ENCODE measurements around the gene GSTO1.

Gene GSTO1

DNA sequence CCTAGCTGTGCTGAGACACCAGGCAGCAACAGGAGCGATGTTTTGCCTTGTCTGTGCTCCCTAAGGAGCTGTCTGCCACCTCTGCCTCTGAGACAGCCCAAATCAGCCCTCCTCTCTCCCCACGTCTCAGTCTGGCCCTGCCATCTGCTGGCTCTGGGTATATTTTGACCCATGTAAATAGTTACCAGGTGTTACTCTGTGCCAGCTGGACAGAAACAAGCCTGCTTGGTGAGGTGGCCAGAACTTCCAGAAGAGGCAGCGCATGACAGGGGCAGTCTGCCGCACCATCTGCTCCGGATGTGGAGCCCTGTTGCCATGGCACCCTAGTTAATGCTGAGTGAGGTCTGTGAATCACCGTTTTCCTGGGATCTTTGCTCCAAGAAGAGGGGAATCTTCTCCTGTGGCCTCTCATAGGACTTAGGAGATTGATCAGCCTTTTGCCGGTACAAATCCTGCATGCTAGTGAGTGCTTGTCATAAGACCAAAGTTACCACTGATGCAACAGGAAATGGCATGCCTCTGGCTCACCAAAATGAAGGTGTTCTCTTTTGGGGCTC lies 46.1 kb downstream of the GSTO1 start:
- DNase-seq (ENCODE audit: insufficient read length, low spot score) (no peak), FAIRE-seq (no peak)
- TF ChIP-seq POLR2A (IDR thresholded peaks at IDR 0.05; ENCODE audit: low read depth, low read length): no peak
- TF ChIP-seq TAF1 (IDR thresholded peaks at IDR 0.05; ENCODE audit: low read depth, low read length): no peak
- no peak for TF ChIP-seq POLR2AphosphoS5 (IDR thresholded peaks at IDR 0.05; ENCODE audit: low read depth, low read length)
- no peak for TF ChIP-seq SPI1 (IDR thresholded peaks at IDR 0.05; ENCODE audit: low read depth, low read length)
- TF ChIP-seq POU2F2 (IDR thresholded peaks at IDR 0.05; ENCODE audit: low read depth, low read length): no peak
- no peak for TF ChIP-seq PAX5 (IDR thresholded peaks at IDR 0.05; ENCODE audit: insufficient read depth, low read length, severe bottlenecking)

DNA sequence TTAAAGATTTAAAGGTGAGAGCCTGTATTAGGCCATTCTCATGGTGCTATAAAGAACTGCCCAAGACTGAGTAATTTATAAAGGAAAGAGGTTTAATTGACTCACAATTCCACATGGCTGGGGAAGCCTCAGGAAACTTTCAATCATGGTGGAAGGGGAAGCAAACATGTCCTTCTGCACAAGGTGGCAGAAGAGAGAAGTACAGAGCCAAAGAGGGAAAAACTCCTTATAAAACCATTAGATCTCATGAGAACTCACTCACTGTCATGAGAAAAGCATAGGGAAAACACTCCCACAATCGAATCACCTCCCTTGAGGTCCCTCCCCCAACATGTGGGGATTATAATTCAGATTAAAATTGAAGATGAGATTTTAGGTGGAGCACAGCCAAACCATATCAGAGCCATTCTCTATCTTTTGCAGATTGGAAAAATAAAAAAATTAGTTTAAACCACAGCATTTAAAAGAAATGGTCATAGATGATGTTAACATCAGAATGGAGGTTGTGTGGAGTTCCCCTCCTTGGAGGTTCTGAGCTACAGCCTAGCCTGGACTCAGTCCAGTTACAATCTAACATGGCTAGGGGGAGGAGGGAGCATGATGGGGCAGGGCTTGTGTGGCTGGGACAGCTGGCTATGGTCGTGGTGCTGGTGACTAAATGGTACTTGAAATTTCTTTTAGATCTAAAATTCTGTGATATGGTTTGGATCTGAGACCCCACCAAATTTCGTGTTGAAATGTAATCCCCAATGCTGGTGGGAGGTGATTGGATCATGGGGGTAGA lies 47.4 kb downstream of the GSTO1 start:
- DNase-seq (ENCODE audit: insufficient read length, low spot score) (no peak), FAIRE-seq (no peak)
- TF ChIP-seq POU2F2 (IDR thresholded peaks at IDR 0.05; ENCODE audit: low read depth, low read length) (no peak), SPI1 (IDR thresholded peaks at IDR 0.05; ENCODE audit: low read depth, low read length) (no peak), PAX5 (IDR thresholded peaks at IDR 0.05; ENCODE audit: insufficient read depth, low read length, severe bottlenecking) (no peak), POLR2A (IDR thresholded peaks at IDR 0.05; ENCODE audit: low read depth, low read length) (no peak), POLR2AphosphoS5 (IDR thresholded peaks at IDR 0.05; ENCODE audit: low read depth, low read length) (no peak), TAF1 (IDR thresholded peaks at IDR 0.05; ENCODE audit: low read depth, low read length) (no peak)

DNA sequence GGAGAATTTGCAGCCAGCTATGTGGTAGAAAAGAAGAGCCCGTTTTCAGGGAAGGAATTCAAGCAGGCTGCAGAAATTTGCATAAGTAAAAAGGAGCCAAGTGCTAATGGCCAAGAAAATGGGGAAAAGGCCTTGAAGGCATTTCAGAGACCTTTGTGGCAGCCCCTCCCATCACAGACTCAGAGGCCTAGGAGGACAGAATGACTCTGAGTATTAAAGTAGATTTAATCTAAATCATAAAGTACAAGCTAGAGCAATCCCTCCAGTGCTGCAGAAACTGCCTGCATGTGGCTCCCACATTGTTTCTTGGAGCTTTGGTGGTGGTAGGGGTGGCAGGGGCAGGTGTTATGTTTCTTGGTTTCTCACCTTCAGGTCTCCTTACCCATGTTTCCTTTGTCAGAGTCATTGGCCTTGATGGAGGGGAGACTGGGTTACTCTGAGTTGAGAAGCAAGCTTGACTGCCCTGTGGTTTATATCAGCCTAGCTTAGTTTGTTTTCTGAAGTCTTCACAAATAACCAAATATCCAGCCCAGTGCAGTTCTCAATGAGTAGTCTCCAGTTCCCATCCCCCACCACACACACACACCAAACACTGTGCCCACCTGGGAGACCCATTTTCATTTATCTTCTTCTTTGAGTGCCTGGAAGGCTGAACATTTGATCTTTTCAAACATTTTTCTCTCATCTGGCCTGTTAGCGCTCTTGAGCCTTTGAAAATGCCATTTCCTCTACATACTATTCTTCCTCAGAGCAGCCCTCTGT lies 49.1 kb downstream of the GSTO1 start:
- TF ChIP-seq SPI1 (IDR thresholded peaks at IDR 0.05; ENCODE audit: low read depth, low read length) (no peak), TAF1 (IDR thresholded peaks at IDR 0.05; ENCODE audit: low read depth, low read length) (no peak), POLR2A (IDR thresholded peaks at IDR 0.05; ENCODE audit: low read depth, low read length) (no peak), PAX5 (IDR thresholded peaks at IDR 0.05; ENCODE audit: insufficient read depth, low read length, severe bottlenecking) (no peak), POU2F2 (IDR thresholded peaks at IDR 0.05; ENCODE audit: low read depth, low read length) (no peak), POLR2AphosphoS5 (IDR thresholded peaks at IDR 0.05; ENCODE audit: low read depth, low read length) (no peak)
- no peak for FAIRE-seq
- no peak for DNase-seq (ENCODE audit: insufficient read length, low spot score)

DNA sequence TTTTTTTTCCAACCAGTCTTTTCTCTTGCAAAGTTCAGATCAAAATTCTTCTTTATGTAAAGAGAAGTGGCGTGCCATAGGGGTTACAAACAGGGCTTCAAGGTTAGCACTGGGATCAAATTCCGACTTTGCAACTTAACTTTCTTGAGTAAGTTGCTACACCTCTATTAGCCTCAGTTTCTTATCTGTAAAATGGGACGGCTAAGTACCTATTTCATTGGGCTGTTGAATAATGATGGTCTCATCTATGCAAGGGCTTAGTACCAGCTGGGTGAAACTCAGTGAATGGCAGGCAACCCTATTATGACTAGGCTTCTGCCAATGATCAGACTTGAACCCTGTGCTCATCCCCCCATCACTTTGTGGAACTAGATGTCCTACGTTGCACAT lies 49.7 kb downstream of the GSTO1 start:
- DNase-seq (ENCODE audit: insufficient read length, low spot score) (no peak), FAIRE-seq (no peak)
- TF ChIP-seq SPI1 (IDR thresholded peaks at IDR 0.05; ENCODE audit: low read depth, low read length) (no peak), POLR2AphosphoS5 (IDR thresholded peaks at IDR 0.05; ENCODE audit: low read depth, low read length) (no peak), TAF1 (IDR thresholded peaks at IDR 0.05; ENCODE audit: low read depth, low read length) (no peak), PAX5 (IDR thresholded peaks at IDR 0.05; ENCODE audit: insufficient read depth, low read length, severe bottlenecking) (no peak), POU2F2 (IDR thresholded peaks at IDR 0.05; ENCODE audit: low read depth, low read length) (no peak), POLR2A (IDR thresholded peaks at IDR 0.05; ENCODE audit: low read depth, low read length) (no peak)

DNA sequence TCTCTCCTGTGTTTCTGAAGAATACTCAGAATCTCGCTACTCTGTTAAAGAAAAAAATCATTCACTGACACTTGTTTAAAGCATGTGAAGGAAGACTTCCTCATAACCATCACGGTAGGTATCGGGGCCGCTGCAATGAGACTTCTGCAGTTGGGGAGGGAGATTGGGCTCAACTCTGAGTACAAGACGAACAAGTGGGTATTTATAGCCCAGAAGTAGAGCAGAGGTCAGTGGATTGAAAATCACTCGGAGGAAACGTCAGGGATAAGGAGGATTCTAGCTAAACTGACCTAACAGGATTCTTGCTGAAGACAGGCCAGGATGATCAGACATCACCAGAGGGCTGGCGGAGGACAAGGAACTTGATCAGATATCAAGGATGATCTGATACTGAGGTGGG lies 50.2 kb downstream of the GSTO1 start:
- FAIRE-seq (no peak), DNase-seq (ENCODE audit: insufficient read length, low spot score) (no peak)
- TF ChIP-seq TAF1 (IDR thresholded peaks at IDR 0.05; ENCODE audit: low read depth, low read length): no peak
- TF ChIP-seq POU2F2 (IDR thresholded peaks at IDR 0.05; ENCODE audit: low read depth, low read length): no peak
- TF ChIP-seq POLR2AphosphoS5 (IDR thresholded peaks at IDR 0.05; ENCODE audit: low read depth, low read length): no peak
- no peak for TF ChIP-seq PAX5 (IDR thresholded peaks at IDR 0.05; ENCODE audit: insufficient read depth, low read length, severe bottlenecking)

DNA sequence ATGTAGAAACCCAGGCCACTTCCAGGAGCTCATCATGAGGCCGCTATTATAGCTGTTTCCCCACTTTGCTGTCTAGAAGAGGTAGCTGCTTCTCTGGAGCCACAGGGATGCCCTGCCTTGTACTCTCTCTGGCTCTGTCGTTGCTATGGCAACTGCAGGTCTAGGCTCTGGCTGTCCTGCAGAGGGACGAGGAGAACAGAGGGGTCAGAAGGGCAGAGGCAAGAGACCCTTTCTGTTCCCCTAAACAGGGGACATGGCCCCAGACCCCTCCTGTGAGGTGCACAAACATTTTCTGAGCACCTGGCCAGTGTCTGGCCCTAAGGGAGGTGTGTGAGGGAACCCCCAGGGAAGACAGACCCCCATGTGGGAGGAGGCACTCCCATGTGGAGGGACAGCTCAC lies 52.2 kb downstream of the GSTO1 start:
- TF ChIP-seq POLR2AphosphoS5 (IDR thresholded peaks at IDR 0.05; ENCODE audit: low read depth, low read length) (no peak), POU2F2 (IDR thresholded peaks at IDR 0.05; ENCODE audit: low read depth, low read length) (no peak), PAX5 (IDR thresholded peaks at IDR 0.05; ENCODE audit: insufficient read depth, low read length, severe bottlenecking) (no peak), POLR2A (IDR thresholded peaks at IDR 0.05; ENCODE audit: low read depth, low read length) (no peak), SPI1 (IDR thresholded peaks at IDR 0.05; ENCODE audit: low read depth, low read length) (no peak), TAF1 (IDR thresholded peaks at IDR 0.05; ENCODE audit: low read depth, low read length) (no peak)
- DNase-seq (ENCODE audit: insufficient read length, low spot score): no peak
- FAIRE-seq: no peak

DNA sequence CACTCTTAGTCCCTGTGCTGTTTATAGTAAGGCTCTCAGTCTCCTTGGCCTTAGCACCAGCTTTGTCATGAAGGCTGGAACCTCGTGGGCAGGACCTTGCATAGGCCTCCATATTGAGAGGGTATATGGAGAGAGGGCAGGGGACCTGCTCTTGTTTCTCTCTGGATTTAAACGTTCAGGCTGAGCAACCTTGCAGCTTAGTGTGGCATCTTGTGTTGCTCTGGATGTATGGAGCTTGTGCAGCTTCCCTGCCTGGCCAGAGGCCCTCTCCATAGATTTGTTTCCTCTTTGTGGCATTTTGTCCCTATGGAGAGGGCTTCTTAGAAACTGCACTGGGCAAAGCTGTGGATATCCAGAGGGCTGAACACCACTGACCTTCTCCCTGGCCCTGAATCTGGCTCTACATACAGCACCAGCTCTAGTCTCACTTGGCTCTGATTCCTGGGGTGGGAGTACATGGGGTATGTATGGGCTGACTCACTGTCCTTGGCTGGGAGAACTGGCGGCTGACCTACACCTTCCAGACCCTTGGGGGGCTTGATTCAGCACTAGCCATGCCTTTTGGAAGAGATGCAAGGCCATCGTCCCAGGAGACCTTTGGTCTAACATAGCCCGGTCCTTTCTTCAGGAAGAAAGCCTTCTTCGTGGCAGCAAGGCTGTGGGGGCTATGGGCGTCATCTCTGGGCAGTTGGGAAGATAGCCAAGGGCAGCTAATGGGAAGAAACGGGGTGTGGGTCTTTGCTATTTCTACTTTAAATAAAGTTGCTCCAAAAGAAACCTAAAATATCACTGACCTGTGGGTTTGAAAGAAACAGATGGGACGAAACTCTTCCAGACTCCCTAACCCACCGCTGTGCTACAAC lies 53.1 kb downstream of the GSTO1 start:
- TF ChIP-seq PAX5 (IDR thresholded peaks at IDR 0.05; ENCODE audit: insufficient read depth, low read length, severe bottlenecking) (no peak), POU2F2 (IDR thresholded peaks at IDR 0.05; ENCODE audit: low read depth, low read length) (no peak), POLR2A (IDR thresholded peaks at IDR 0.05; ENCODE audit: low read depth, low read length) (no peak), SPI1 (IDR thresholded peaks at IDR 0.05; ENCODE audit: low read depth, low read length) (no peak), TAF1 (IDR thresholded peaks at IDR 0.05; ENCODE audit: low read depth, low read length) (no peak), POLR2AphosphoS5 (IDR thresholded peaks at IDR 0.05; ENCODE audit: low read depth, low read length) (no peak)
- FAIRE-seq: no peak
- DNase-seq (ENCODE audit: insufficient read length, low spot score): no peak

DNA sequence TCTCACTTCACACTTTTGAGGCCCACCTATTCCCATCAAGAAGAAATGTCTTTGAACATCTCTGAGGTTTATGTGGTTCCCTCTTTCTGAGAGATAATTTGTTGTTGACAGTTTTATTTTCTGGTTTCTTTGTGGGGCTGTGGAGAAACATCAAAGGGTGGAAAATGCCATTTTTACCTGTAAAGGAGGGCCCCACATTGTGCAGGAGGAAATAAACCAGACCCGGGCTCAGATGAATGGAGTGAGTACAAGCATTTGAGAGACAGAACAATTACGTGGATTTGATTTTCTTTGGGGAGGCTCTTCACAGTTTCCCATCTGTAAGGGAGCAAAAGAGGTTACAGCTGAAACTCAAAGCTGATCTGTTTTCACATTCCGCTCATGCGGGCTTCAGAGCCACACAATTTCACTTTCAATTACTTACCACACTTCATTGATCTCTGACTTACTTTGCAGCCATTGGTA lies 53.8 kb downstream of the GSTO1 start:
- DNase-seq (ENCODE audit: insufficient read length, low spot score) (no peak), FAIRE-seq (peak; percentile 13)
- TF ChIP-seq POLR2A (IDR thresholded peaks at IDR 0.05; ENCODE audit: low read depth, low read length): no peak
- TF ChIP-seq POLR2AphosphoS5 (IDR thresholded peaks at IDR 0.05; ENCODE audit: low read depth, low read length): no peak
- no peak for TF ChIP-seq TAF1 (IDR thresholded peaks at IDR 0.05; ENCODE audit: low read depth, low read length)
- TF ChIP-seq PAX5 (IDR thresholded peaks at IDR 0.05; ENCODE audit: insufficient read depth, low read length, severe bottlenecking): no peak
- no peak for TF ChIP-seq POU2F2 (IDR thresholded peaks at IDR 0.05; ENCODE audit: low read depth, low read length)
- no peak for TF ChIP-seq SPI1 (IDR thresholded peaks at IDR 0.05; ENCODE audit: low read depth, low read length)

Data from GM12891 (cell line).